Suprapubic skin (tissue), 4 donors: Measurements from ENCODE around the gene PPIL3. TPM values are rescaled to one million over a fixed set of nuclear protein-coding genes. Genes with fewer than 3 reads are reported as not detected.

Experiments used
- DNase-seq, 2 donors: peaks; one replicate each; pipeline ENCODE4 v3.0.0-alpha.2; 2019; ENCODE audit warnings: low spot score in 2 of 2
- H3K27ac ChIP-seq: fragments of 200-600 bp; sonication (generic); one replicate; pipeline ENCODE4 v1.5.1; 2019
- H3K27me3 ChIP-seq: fragments of 200-600 bp; sonication (generic); one replicate; pipeline ENCODE4 v1.5.1; 2019
- H3K36me3 ChIP-seq: fragments of 200-600 bp; sonication (generic); one replicate; pipeline ENCODE4 v1.5.1; 2019
- H3K4me1 ChIP-seq: fragments of 200-600 bp; sonication (generic); one replicate; pipeline ENCODE4 v1.5.1; 2019
- H3K4me3 ChIP-seq: fragments of 200-600 bp; sonication (generic); one replicate; pipeline ENCODE4 v1.5.1; 2019; ENCODE audit warnings: mild to moderate bottlenecking
- H3K9me3 ChIP-seq: fragments of 200-600 bp; sonication (generic); one replicate; pipeline ENCODE4 v1.5.1; 2019
- CTCF ChIP-seq, 2 donors: fragments of 200-600 bp in 1 of 2; fragments of 450-650 bp in 1 of 2; sonication (generic) in 1 of 2; IDR thresholded peaks; one replicate each; pipeline ENCODE4 v1.5.1; 2016 to 2019; ENCODE audit warnings: antibody characterized with exemption in 2 of 2, mild to moderate bottlenecking in 1 of 2, moderate library complexity in 1 of 2
- EP300 ChIP-seq: sonication (generic); formaldehyde crosslinking; IDR thresholded peaks from one replicate; pipeline ENCODE4 v1.6.1; 2017; ENCODE audit warnings: antibody characterized with exemption
- POLR2A ChIP-seq, 2 donors: fragments of 450-650 bp; IDR thresholded peaks; one replicate each; pipeline ENCODE4 v1.6.1; 2017; ENCODE audit warnings: antibody characterized with exemption in 2 of 2, mild to moderate bottlenecking in 2 of 2, moderate library complexity in 2 of 2
- POLR2AphosphoS5 ChIP-seq, 3 donors: sonication (generic); formaldehyde crosslinking; IDR thresholded peaks; one replicate each; pipeline ENCODE4 v1.6.1; 2017; ENCODE audit warnings: antibody characterized with exemption in 3 of 3
- WGBS: methylation state at CpG from one replicate; pipeline ENCODE4 v1.1.5; 2018; 5-methylcytosine and 5-hydroxymethylcytosine counted together
- total RNA-seq, 4 donors: library from RNA; depleted of rRNA; stranded (reverse); fragments of >200 nt; gene quantifications; one replicate each; pipeline ENCODE4 v1.1.0, GENCODE V29; 2016

The PPIL3 gene
- total RNA-seq, 4 donors from 2014 or later = 17.4 to 75.8 (median 22.5) TPM

GRCh38 chr2:200834701-200835100 is 54.2 kb downstream of the PPIL3 start:
- Histone ChIP-seq H3K9me3 (peaks cover 3% of the 10 kb centered on the region), H3K36me3 (no peaks in the 10 kb centered on the region), H3K27ac (no peak overlapping the region), H3K4me1 (no peaks in the 10 kb centered on the region), H3K27me3 (no peaks in the 10 kb centered on the region), H3K4me3 (no peak overlapping the region)
- DNase-seq = no peak
- WGBS = 89% methylated on average over 4 of the region's 4 CpGs
- TF ChIP-seq POLR2A (IDR thresholded peaks at IDR 0.05) (no peak), POLR2AphosphoS5 (IDR thresholded peaks at IDR 0.05) (no peak), CTCF (IDR thresholded peaks at IDR 0.05) (no peak), EP300 (no peak)

GRCh38 chr2:200829258-200829655 is 59.6 kb downstream of the PPIL3 start:
- TF ChIP-seq EP300 (no peak), CTCF (IDR thresholded peaks at IDR 0.05) (no peak), POLR2A (IDR thresholded peaks at IDR 0.05) (no peak), POLR2AphosphoS5 (IDR thresholded peaks at IDR 0.05) (no peak)
- no peak for DNase-seq
- Histone ChIP-seq H3K27me3 (no peaks in the 10 kb centered on the region), H3K9me3 (no peaks in the 10 kb centered on the region), H3K36me3 (peaks cover 5% of the 10 kb centered on the region), H3K27ac (no peak overlapping the region), H3K4me3 (no peak overlapping the region), H3K4me1 (no peaks in the 10 kb centered on the region)
- WGBS = 88% methylated on average over 2 of the region's 2 CpGs

- Histone ChIP-seq H3K9me3 (no peaks in the 10 kb centered on the region), H3K27me3 (no peaks in the 10 kb centered on the region), H3K36me3 (peaks cover 9% of the 10 kb centered on the region), H3K27ac (no peak overlapping the region), H3K4me3 (no peak overlapping the region), H3K4me1 (no peaks in the 10 kb centered on the region)
- DNase-seq = no peak
- 96% methylated on average over 9 of the region's 9 CpGs for WGBS
- TF ChIP-seq POLR2A (IDR thresholded peaks at IDR 0.05) = no peak
- no peak for TF ChIP-seq CTCF (IDR thresholded peaks at IDR 0.05)
- TF ChIP-seq EP300 = no peak
- no peak for TF ChIP-seq POLR2AphosphoS5 (IDR thresholded peaks at IDR 0.05)
These were observed 60.2 kb downstream of the PPIL3 start for GRCh38 chr2:200828572-200829257.

- Histone ChIP-seq H3K36me3 (peaks cover 11% of the 10 kb centered on the region), H3K4me3 (no peak overlapping the region), H3K27ac (no peak overlapping the region), H3K4me1 (no peaks in the 10 kb centered on the region), H3K9me3 (no peaks in the 10 kb centered on the region), H3K27me3 (no peaks in the 10 kb centered on the region)
- 75% methylated on average over 2 of the region's 2 CpGs for WGBS
- no peak for TF ChIP-seq POLR2A (IDR thresholded peaks at IDR 0.05)
- no peak for TF ChIP-seq EP300
- TF ChIP-seq CTCF (IDR thresholded peaks at IDR 0.05) = no peak
- no peak for TF ChIP-seq POLR2AphosphoS5 (IDR thresholded peaks at IDR 0.05)
- DNase-seq = no peak
These were observed 60.8 kb downstream of the PPIL3 start for GRCh38 chr2:200828104-200828503.

GRCh38 chr2:200821686-200822245 is 67.1 kb downstream of the PPIL3 start:
- H3K4me3 ChIP-seq = no peak overlapping the region
- H3K27me3 ChIP-seq = no peaks in the 10 kb centered on the region
- no peak for DNase-seq
- WGBS = 87% methylated on average over 6 of the region's 6 CpGs
- no peak overlapping the region for H3K27ac ChIP-seq
- TF ChIP-seq EP300 (no peak), POLR2A (IDR thresholded peaks at IDR 0.05) (no peak), POLR2AphosphoS5 (IDR thresholded peaks at IDR 0.05) (no peak), CTCF (IDR thresholded peaks at IDR 0.05) (no peak)
- no peaks in the 10 kb centered on the region for H3K4me1 ChIP-seq
- peaks cover 64% of the 10 kb centered on the region for H3K36me3 ChIP-seq
- no peaks in the 10 kb centered on the region for H3K9me3 ChIP-seq
